NCI-H1105 treated with DMSO at 0.1 percent for 48 hours (cell line): ENCODE results near the gene CYB561.

Experiments
- DNase-seq: peaks from one replicate; lab custom pipeline; 2025; lab: John Stamatoyannopoulos, UW

CYB561 gene, protein sequence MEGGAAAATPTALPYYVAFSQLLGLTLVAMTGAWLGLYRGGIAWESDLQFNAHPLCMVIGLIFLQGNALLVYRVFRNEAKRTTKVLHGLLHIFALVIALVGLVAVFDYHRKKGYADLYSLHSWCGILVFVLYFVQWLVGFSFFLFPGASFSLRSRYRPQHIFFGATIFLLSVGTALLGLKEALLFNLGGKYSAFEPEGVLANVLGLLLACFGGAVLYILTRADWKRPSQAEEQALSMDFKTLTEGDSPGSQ

DNA sequence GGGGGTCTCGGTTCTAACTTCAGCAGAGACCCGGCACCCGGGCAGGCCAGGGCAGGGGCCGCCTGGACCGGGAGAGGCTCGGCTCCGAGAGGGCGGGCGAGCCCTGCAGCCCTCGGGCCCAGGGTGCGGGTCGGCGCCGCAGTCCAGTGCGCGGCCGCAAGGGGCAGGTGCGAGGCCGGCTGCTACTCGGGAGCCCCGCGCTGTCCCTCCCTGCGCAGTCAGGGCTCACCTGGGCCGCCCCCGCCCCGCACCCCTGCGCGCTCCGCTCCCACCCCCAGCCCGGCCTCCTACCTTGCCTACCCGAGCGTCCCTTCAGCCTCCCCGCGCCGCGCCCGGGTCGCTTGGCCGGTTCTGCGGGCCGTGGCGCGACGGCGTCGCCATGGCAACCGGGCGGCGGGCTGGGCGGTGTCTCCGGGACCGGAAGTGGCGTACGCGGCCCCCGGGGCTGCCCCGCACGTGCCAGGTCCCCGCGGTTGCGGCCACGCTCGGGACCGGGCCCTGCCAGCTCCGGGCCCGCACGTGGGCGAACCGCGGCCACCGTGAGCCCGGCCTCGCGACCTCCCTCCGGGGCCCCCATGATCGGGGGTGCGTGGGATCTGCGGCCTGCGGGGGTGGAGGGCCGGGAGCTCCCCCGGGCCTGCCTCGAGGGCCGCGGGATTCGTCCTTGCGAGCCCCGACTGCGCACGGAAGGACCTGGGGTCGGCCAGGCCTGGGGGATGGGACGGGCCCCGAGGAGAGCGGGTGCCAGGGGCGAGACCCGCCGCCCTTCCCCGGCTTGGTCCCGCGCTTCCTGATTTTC lies at the start of gene CYB561:
Gene CYB561 (minus strand): TSS at position 353 of the 799 bp plus-strand sequence. CDS start 8,759 bp downstream, outside the sequence.
- DNase-seq = peak; percentile 55

GRCh38 chr17:63495491-63495890 lies 49.4 kb upstream of the CYB561 start:
- DNase-seq = no peak

DNA sequence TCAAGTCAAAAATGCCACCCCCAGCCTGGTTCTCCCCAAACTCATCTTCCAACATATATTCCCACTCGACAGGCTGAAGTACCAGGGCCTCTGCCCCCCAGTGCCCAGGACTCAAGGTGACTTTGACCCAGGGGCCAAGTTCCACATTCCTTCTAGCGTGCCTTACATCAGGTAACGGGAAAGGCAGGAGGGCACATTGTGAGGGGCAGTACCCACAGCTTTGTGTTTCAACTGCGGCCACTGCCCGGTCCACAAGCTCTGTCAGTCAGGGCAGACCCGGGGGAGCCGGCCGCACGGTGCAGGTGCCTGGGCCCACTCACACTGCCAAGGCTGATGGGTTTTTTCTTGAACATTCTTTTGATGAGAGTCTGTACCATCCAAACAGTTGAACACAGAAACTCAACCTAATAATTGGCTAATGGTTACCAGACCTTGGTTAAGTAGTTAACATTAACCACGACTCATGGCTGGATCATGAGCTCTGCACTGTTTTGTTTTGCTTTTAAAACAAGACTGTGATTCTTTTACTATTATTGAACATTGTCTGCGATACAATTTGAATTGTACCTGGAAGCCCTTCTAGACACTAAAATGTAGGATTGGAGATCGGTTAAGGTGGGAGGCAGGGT lies 48.3 kb upstream of the CYB561 start:
- no peak for DNase-seq

DNA sequence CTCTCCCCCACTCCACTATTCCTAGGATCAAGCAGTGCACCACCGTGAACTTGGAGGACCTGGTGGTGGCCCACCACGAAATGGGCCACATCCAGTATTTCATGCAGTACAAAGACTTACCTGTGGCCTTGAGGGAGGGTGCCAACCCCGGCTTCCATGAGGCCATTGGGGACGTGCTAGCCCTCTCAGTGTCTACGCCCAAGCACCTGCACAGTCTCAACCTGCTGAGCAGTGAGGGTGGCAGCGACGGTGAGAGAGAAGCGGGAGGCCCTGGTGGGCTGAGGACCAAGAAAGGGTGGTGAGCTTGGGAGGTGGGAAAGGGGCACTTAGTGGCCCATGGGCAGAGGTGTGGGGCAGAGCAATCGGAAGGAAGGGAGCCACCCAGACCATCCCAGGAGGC lies 47.3 kb upstream of the CYB561 start:
- DNase-seq = no peak

- no peak for DNase-seq
These were observed 46.8 kb upstream of the CYB561 start for GRCh38 chr17:63492940-63493339.

- no peak for DNase-seq
These were observed 46.0 kb upstream of the CYB561 start for GRCh38 chr17:63491977-63492618.

- no peak for DNase-seq
These were observed 45.3 kb upstream of the CYB561 start for GRCh38 chr17:63491413-63491812.

DNA sequence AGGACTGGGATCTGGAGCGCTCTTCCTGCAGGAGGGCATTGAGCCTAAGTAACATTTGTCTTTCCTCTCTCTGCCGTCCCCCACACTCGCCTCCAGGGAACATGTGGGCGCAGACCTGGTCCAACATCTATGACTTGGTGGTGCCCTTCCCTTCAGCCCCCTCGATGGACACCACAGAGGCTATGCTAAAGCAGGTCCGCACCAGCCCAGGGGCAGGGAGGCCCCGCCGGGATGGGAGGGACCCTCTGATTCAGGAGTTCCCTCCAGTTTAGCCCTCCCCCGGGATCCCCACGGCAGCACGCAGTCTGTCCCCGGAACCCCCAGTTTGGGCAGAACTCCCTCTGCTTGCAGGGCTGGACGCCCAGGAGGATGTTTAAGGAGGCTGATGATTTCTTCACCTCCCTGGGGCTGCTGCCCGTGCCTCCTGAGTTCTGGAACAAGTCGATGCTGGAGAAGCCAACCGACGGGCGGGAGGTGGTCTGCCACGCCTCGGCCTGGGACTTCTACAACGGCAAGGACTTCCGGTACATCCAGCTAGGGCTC lies 44.8 kb upstream of the CYB561 start:
- DNase-seq = no peak

- DNase-seq = no peak
These were observed 44.2 kb upstream of the CYB561 start for GRCh38 chr17:63490329-63490728.

GRCh38 chr17:63489291-63489690 lies 43.2 kb upstream of the CYB561 start:
- no peak for DNase-seq

GRCh38 chr17:63488851-63489250 lies 42.7 kb upstream of the CYB561 start:
- no peak for DNase-seq

- no peak for DNase-seq
These were observed 40.9 kb upstream of the CYB561 start for GRCh38 chr17:63487014-63487339.

- no peak for DNase-seq
These were observed 40.4 kb upstream of the CYB561 start for GRCh38 chr17:63486317-63487013.

DNA sequence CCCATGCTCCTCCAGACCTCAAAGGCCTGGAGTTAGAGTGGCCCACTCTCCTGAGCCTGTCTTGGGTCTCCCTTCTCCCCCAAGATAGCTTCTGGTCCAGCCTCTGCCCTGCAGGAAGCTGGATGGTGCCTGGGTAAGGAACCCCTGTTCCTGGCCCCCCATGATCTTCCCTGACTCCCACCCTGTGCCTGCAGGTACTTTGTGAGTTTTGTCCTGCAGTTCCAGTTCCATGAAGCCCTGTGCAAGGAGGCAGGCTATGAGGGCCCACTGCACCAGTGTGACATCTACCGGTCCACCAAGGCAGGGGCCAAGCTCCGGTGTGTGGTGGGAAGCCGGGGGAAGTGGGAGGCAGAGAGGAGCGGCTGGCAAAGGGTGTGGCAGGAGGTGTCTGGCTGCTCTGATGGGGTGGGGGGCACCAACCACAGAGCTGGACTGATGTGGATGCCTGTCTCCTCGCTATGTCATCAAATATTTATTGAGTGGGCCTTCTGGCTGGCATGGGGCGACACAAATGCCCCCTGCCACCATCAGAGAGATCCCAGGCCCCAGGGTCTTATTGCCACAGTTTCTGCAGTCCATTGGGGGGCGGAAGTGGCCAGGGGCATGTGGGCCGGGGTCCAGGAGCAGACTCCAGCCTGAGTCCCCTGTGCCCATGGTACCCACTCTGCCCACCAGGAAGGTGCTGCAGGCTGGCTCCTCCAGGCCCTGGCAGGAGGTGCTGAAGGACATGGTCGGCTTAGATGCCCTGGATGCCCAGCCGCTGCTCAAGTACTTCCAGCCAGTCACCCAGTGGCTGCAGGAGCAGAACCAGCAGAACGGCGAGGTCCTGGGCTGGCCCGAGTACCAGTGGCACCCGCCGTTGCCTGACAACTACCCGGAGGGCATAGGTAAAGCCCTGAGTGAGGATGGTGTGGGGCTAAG lies 37.8 kb upstream of the CYB561 start:
- no peak for DNase-seq

DNA sequence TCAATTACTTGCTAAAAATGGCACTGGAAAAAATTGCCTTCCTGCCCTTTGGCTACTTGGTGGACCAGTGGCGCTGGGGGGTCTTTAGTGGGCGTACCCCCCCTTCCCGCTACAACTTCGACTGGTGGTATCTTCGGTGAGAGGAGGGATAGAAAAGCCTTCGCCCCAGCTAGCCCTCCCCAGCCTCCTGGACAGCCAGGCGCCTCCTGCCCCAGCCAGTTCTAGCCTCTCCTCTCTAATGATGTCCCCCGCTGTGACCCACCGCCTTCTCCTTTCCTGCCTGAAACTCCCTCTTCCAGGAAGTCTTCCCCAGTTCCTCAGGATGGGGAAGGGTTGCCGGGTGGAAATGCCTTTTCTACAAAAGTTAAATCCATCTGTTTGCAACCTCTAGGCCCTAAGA lies 36.9 kb upstream of the CYB561 start:
- DNase-seq = no peak

DNA sequence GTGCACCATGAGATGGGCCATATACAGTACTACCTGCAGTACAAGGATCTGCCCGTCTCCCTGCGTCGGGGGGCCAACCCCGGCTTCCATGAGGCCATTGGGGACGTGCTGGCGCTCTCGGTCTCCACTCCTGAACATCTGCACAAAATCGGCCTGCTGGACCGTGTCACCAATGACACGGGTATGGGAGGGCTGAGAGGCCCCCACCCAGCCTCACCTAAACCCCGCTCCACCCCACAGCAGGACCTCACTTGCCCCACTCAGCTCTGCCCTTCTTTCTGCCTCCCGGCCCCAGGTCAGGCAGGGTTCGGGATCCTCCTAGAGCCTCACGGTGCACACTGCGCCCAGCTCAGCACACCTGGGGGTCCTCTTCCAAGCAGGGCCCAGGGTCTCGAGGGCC lies 36.4 kb upstream of the CYB561 start:
- DNase-seq = no peak

DNA sequence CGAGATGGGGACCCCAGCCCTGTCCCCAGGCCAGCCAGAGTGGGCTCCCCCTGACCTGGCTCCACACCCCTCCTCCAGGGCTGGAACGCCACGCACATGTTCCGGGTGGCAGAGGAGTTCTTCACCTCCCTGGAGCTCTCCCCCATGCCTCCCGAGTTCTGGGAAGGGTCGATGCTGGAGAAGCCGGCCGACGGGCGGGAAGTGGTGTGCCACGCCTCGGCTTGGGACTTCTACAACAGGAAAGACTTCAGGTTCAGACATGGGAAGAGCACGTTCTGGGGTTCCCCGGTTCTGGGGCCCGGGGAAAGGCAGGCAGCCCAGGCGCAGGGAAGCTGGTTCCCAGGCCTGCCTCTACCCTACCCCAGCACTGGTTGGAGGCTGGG lies 35.4 kb upstream of the CYB561 start:
- DNase-seq = no peak

GRCh38 chr17:63480826-63481487 lies 34.9 kb upstream of the CYB561 start:
- peak; percentile 88 for DNase-seq

GRCh38 chr17:63480192-63480784 lies 34.2 kb upstream of the CYB561 start:
- DNase-seq = no peak
